Astrocyte of the hippocampus (primary cell): ENCODE data around the gene ATAD2B.

ENCODE experiments used
- DNase-seq: peaks from one replicate; pipeline ENCODE4 v3.0.0; 2011; ENCODE audit warnings: low read depth, low spot score

ATAD2B gene

DNA sequence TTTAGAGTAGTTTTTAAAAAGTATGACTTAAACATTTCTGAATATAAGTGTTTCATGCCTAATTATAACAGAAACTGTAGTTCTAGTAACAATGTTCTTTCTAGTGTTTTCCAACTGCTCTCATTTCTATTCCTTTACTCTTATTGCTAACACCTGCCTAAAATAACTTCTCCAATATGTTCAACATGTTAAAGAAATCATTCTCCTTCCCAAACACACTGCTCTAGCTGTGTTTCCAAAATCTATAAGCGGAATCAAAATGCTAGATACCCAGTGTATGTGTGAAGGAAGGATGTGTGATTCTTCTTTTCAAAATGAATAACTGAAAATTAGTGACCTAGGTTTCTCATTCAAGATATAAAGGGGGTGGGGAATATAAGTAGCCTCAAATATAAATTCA lies 89.1 kb downstream of the ATAD2B start:
- no peak for DNase-seq

GRCh38 chr2:23836971-23837565 lies 89.9 kb downstream of the ATAD2B start:
- no peak for DNase-seq

GRCh38 chr2:23836505-23836904 lies 90.4 kb downstream of the ATAD2B start:
- no peak for DNase-seq

DNA sequence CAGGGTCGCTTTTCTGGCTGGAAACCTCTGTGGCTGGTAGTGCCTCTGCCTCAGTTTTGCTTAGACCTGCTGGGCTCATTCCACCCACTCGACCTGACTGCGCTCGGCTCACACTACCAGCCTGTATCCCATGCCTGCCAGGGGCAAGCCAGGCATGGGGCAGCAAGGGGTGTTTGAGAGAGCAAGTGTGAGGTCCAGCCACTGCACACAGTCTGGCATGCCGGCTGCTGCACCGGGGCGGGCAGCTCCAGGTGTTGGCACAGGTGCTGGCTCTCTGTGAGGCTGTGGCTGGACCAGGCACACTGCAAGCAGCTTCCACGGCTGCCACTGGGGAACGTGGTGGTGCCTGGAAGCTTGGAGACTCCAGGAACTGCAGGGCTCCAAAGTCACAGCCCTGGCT lies 90.9 kb downstream of the ATAD2B start:
- no peak for DNase-seq

DNA sequence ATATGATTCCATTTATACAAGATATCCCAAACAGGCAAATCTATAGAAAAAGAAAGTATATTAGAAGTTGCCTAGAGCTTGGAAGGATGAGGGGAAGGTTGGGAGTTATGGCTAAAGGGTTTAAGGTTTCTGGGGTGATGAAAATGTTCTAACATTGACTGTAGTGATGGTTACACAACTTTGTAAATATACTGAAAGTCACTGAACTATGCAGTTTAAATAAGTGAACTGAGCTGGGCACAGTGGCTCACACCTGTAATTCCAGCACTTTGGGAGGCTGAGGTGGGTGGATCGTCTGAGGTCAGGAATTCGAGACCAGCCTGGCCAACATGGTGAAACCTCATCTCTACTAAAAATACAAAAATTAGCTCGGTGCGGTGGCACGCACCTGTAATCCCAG lies 91.5 kb downstream of the ATAD2B start:
- DNase-seq, result no peak

- no peak for DNase-seq
Measured at GRCh38 chr2:23828986-23829385, 97.9 kb downstream of the ATAD2B start.

DNA sequence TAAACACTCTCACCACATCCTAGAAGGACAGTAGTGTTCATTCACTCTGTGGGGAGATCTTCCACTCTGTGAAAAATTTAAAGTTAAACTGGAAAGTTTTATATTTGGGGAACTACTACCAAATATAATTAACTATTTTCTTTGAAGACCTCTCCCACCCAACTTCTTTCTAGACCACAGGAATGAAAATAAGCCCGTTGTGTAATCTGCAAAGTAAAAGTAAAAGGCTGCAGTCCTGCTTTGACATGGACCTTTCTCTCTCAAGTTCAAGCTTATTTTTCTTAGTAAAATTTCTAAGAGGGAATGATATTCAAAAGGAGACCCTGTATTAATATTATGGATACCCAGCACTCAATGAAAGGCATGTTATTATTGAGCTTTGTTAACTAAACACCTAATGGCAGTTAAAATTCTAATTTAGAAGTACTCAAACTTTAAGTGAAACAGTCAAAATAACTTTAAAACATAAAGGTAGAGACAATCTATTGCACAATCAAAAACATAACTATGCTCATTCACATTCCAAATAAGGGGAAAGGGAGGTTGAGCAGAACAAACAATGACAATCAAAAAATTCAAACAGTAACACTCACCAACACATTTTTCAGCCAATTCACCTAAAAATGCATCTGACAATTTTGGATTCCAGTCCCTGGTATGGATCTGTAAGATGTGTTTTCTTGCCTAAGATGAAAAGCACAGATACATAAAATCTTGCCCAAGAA lies 98.5 kb downstream of the ATAD2B start:
- peak; percentile 41 for DNase-seq

DNA sequence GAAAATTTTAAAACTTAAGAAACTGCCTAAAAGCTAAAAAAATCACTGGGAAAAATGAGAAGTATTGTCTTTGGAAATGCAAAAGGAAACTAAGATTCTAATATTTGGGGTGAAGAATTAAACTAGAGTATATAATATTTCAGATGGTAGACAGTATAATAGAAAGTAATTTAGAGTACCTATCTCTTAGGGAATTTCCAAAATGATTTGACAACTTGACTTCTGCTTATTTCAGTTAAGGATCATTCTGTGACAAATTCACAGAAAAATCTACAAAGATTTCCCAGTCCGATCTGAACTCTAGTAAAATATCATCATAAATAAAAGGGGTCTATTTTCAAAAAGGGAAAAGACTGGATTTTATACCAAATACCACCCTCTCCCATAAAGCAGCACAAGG lies 99.6 kb downstream of the ATAD2B start:
- DNase-seq, result no peak

DNA sequence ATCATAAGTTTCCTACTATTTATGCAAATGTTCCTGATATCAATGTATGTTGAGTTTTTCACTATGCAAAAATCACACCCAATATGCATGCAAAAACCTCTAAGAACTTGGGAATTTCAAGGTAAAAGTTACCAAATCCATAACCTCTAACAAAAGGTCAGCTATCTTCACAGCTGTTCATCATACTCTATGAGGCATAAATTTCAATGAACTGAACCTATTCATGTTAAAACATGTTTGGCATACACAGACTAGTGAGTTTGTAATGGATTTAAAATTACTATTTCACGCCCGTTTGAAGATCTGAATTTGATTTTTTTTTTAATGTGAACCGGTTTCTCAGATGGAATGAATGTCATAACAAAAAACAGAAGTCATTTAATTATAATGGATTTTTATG lies 100.2 kb downstream of the ATAD2B start:
- DNase-seq, result no peak

DNA sequence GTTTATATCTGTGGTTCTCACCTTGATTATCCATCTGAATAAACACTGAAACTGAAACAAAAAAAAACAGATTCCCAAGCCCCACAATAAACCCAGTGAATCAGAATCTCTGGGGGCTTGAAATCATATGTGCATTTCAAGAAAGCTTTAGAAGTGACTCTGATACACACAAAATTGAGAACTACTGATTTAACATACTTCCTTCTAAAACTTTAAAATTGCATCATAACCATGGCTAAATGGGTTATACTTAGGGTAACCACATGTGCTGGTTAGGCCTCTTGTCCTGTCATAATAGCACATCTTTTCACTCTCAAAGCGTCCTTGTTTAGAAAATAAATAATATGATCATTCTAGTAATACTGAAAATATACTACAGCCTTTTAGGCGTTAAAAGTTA lies 100.9 kb downstream of the ATAD2B start:
- no peak for DNase-seq

DNA sequence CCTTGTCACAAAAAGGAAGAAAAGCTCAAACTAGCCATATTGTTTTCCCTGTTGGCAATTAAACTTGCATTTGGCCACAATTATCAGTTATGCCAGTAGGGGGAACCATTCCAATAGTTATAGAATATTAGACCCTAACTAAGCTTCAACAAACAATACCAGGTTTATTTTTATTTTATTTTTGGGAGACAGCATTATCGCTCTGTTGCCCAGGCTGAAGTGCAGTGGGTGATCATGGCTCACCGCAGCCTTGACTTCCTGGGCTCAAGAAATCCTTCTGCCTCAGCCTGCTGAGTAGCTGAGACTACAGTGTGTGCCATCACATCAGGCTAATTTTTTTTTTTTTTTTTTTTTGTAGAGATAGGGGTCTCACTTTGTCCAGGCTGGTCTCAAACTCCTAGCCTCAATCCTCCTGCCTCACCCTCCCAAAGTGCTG lies 102.1 kb downstream of the ATAD2B start:
- peak; percentile 72 for DNase-seq

DNA sequence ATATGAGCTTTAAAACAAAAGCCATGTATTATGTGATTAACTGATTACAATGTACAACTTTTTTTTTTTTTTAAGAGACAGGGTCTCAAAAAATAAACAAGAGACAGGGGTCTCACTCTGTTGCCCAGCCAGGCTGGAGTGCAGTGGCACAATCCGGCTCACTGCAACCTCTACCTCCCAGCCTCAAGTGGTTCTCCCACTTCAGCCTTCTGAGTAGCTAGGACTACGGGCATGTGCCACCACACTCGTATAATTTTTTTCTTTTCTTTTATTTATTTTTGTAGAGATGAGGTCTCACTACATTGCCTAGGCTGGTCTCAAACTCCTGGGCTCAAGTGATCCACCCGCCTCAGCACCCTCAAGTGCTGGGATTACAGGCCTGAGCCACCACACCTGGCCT lies 103.1 kb downstream of the ATAD2B start:
- no peak for DNase-seq

GRCh38 chr2:23814963-23815362 lies 112.0 kb downstream of the ATAD2B start:
- DNase-seq, result no peak

- DNase-seq, result no peak
Measured at GRCh38 chr2:23813438-23813837, 113.5 kb downstream of the ATAD2B start.

- no peak for DNase-seq
Measured at GRCh38 chr2:23809150-23809549, 117.8 kb downstream of the ATAD2B start.

GRCh38 chr2:23806665-23807249 lies 120.2 kb downstream of the ATAD2B start:
- DNase-seq, result no peak

DNA sequence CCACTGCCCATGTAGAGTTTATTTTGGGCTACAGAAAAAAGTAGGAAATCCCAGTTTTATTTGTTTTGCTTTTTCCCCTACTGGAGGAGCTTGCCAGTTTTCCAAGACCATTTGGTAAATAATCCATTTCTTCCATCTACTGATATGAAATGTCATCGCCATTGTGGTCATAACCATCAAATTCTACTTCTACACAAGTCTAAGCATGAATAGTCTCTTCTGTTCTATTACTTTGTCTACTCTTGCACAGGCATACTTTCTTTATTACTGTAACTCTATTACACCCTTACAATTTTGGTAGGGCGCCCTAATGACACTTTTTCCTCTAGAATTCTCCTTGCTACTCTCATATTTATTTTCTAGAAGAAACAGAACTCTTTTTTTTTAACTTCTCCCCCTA lies 120.7 kb downstream of the ATAD2B start:
- DNase-seq, result no peak

DNA sequence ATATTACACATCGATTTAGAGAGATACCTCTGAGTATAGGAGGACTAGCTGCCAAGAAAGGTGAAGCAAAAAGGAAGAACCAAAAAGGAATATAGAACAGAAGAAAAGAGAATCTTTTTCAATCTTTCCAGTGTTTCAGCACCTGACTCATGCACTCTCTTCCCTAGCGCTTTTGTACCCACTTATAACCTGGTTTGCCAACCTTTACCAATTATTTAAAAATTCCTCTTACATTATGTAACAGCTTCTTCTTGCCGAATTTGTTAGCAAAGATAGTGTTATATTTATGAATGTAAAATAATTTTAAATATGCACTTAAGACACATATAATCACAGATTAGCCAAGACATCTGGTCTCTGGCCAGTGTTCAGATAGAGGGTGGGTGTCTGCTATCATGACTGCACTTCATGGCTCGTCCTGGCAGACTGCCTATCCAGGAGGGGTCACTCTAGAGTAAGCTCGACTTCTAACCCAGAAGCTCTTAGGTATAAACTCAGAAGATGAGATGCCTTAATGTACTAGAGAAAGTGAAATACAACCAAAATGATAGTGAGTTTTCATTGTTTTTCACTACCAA lies 122.9 kb downstream of the ATAD2B start:
- DNase-seq, result peak; percentile 30

DNA sequence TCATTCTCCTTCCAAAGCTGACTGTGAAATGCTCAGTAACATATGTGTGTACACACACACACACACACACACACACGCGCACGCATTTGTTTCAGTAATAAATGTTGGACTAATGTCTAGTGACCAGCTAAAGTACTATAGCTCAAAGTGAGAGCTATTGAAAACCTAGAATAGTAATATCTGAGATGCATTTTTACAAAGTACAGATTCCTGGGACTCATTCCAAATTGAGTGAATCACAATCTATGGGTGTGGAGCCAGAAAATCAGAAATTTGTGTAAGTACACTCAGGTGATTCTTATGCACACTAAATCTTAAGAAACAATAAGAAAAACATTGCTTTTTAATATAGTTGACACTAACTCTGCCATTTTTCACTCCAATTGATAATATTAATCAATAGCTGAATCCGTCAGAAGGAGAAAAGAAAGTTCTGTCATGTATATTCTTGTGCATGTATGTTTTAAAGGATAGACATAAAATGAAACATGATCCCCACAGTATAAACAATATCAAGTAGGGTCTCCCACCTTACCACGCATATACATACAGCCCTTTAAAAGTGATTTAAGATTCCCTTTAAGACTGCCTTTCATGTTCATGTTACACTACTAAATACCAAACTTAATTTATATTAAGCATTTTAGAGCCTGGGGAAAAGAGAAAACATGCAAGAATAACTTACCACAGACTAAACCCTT lies 123.5 kb downstream of the ATAD2B start:
- DNase-seq, result peak; percentile 67

GRCh38 chr2:23801396-23801795 lies 125.5 kb downstream of the ATAD2B start:
- no peak for DNase-seq

DNA sequence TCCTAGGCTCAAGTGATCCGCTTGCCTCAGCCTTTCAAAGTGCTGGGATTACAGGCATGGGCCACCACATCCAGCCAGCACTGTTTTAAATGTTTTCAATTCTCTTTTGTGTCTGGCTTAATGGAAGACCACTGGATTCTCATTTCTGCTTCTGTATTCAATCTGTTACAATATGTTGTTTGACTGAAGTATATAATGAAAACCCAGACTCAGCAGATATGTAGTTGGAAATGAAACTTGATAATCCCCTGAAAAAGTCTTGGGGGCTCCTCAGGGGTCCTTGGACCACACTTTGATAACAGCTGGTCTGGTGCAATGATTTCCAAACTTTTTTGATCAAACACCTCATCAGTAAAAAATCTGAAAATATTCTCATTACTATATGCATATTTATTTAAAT lies 132.7 kb downstream of the ATAD2B start:
- DNase-seq, result no peak

DNA sequence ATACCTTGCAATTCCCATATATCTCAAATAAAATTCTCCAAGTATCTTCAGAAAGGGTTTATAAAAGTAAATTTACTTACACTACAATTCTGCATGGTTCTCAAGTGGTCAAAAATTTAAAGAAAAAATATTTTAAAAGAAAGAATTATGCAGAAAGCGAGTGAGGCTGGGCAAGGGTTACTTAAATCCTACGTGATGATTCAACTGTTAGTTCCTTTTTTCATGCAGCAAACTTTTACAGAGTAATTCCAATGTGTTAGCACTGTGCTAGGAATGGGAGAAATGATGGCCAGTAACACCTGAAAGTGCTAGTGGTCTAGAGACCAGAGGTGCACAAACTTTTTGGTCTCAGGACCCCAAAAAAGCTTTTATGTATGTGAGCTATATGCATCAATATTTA lies 133.4 kb downstream of the ATAD2B start:
- no peak for DNase-seq
